HCT116 (cell line): Measurements from ENCODE around the gene TXLNG. TPM values are rescaled to one million over a fixed set of nuclear protein-coding genes. Genes with fewer than 3 reads are reported as not detected.
A peak's percentile ranks its signal among the peaks of the same experiment; 100 is the strongest.

Experiments
- ATAC-seq: fragments of 200-7000 bp; cut with Tn5 transposase; 2 replicates; pipeline ENCODE4 v1.9.1; 2020; ENCODE audit warnings: mild to moderate bottlenecking, moderate library complexity
- BruUV-seq: library from RNA; stranded (reverse); fragments of 400-500 nt; replicated peaks from 2 replicates; lab custom pipeline; 2021; lab: Mats Ljungman, UMichigan
- CTCF ChIA-PET: fragments of 300-600 bp; sonication (Branson Sonifier 250); formaldehyde crosslinking; loops from one replicate; lab custom pipeline; 2021; ENCODE audit warnings: antibody characterized with exemption; lab: Charles Lee
- POLR2A ChIA-PET: fragments of 300-600, 350-600 bp; sonication (Branson Sonifier 250); formaldehyde crosslinking; loops from one replicate; lab custom pipeline; 2021; ENCODE audit warnings: antibody characterized with exemption; lab: Charles Lee
- RAD21 ChIA-PET, 2 experiments: fragments of 300-600 bp; sonication (Branson Sonifier 250); formaldehyde crosslinking; loops; one replicate each; lab custom pipeline; 2023; ENCODE audit warnings: low total read pairs in 2 of 2; ENCODE audit not compliant: uncharacterized antibody in 2 of 2, unreplicated experiment in 2 of 2, low non-redundant PET in 1 of 2; lab: Charles Lee
- DNase-seq: peaks from one replicate; pipeline ENCODE4 v3.0.0-alpha.2; 2010; ENCODE audit warnings: low read depth, low spot score
- H2AFZ ChIP-seq: fragments of 200-600 bp; shearing (Covaris generic), sonication (generic); 2 replicates; pipeline ENCODE4 v1.6.1; 2017; ENCODE audit warnings: low read depth, mixed run types, mixed read lengths, antibody characterized with exemption, low read length; ENCODE audit not compliant: poor library complexity, severe bottlenecking
- H3K27ac ChIP-seq: 2 replicates; pipeline ENCODE4 v1.5.1; 2012; ENCODE audit warnings: low read depth, low read length
- H3K27me3 ChIP-seq: fragments of 200-600 bp; sonication (generic); 2 replicates; pipeline ENCODE4 v1.6.1; 2016; ENCODE audit warnings: mixed run types, low read length, mixed read lengths; ENCODE audit not compliant: insufficient read depth
- H3K36me3 ChIP-seq, 2 experiments: fragments of 200-500 bp in 1 of 2; fragments of 200-600 bp in 1 of 2; sonication (Bioruptor generic) in 1 of 2; sonication (generic) in 1 of 2; 2 replicates each; pipeline versions ENCODE4 v1.5.1 to v1.6.1; 2014 to 2016; ENCODE audit warnings: low read length in 2 of 2, inconsistent platforms in 1 of 2, mixed read lengths in 1 of 2, mixed run types in 1 of 2; ENCODE audit not compliant: insufficient read depth in 2 of 2, control insufficient read depth in 1 of 2
- H3K4me1 ChIP-seq, 2 experiments: fragments of 200-600 bp in 1 of 2; sonication (generic) in 1 of 2; 2 replicates each; pipeline versions ENCODE4 v1.5.1 to v1.6.1; 2012 to 2017; ENCODE audit warnings: low read length in 2 of 2, inconsistent platforms in 1 of 2, mild to moderate bottlenecking in 1 of 2, mixed read lengths in 1 of 2, mixed run types in 1 of 2, moderate library complexity in 1 of 2; ENCODE audit not compliant: insufficient read depth in 2 of 2, control insufficient read depth in 1 of 2
- H3K4me2 ChIP-seq: fragments of 200-600 bp; sonication (generic); 2 replicates; pipeline ENCODE4 v1.6.1; 2017; ENCODE audit warnings: mixed run types, low read length, mixed read lengths
- H3K4me3 ChIP-seq, 2 experiments: fragments of 200-600 bp in 1 of 2; sonication (generic) in 1 of 2; replicated peaks in 1 of 2; 2 replicates each; pipeline ENCODE4 v1.5.1; 2011 to 2016; ENCODE audit warnings: low read length in 2 of 2, control low read depth in 1 of 2, low read depth in 1 of 2, mild to moderate bottlenecking in 1 of 2, mixed read lengths in 1 of 2, mixed run types in 1 of 2
- H3K79me2 ChIP-seq: fragments of 200-600 bp; sonication (generic); 2 replicates; pipeline ENCODE4 v1.6.1; 2017; ENCODE audit warnings: mild to moderate bottlenecking, mixed run types, low read length, moderate library complexity, mixed read lengths; ENCODE audit not compliant: insufficient read depth
- H3K9ac ChIP-seq: fragments of 200-600 bp; sonication (generic); 2 replicates; pipeline ENCODE4 v1.6.1; 2016; ENCODE audit warnings: low read length, mixed read lengths
- H3K9me2 ChIP-seq: fragments of 200-600 bp; sonication (generic), shearing (Covaris generic); 2 replicates; pipeline ENCODE4 v1.6.1; 2017; ENCODE audit warnings: mixed run types, mild to moderate bottlenecking, moderate library complexity; ENCODE audit not compliant: insufficient read depth
- H3K9me3 ChIP-seq, 2 experiments: fragments of 200-500 bp in 1 of 2; fragments of 200-600 bp in 1 of 2; sonication (Bioruptor generic) in 1 of 2; sonication (generic) in 1 of 2; 2 replicates each; pipeline ENCODE4 v1.6.1; 2014 to 2017; ENCODE audit warnings: low read length in 2 of 2, mixed read lengths in 2 of 2, inconsistent platforms in 1 of 2, low read depth in 1 of 2, mild to moderate bottlenecking in 1 of 2, mixed run types in 1 of 2, moderate library complexity in 1 of 2; ENCODE audit not compliant: control insufficient read depth in 1 of 2, insufficient read depth in 1 of 2
- H4K20me1 ChIP-seq: fragments of 200-600 bp; sonication (generic), shearing (Covaris generic); 2 replicates; pipeline ENCODE4 v1.6.1; 2017; ENCODE audit warnings: mixed run types, mild to moderate bottlenecking, moderate library complexity; ENCODE audit not compliant: insufficient read depth
- CBX3 ChIP-seq: IDR thresholded peaks from 2 replicates; pipeline ENCODE4 v1.6.1; 2012; ENCODE audit warnings: low read depth
- ELF1 ChIP-seq: IDR thresholded peaks from 2 replicates; pipeline ENCODE4 v1.6.1; 2012; ENCODE audit warnings: low read depth, borderline replicate concordance
- EZH2 ChIP-seq: fragments of 200-600 bp; sonication (generic); IDR thresholded peaks from 2 replicates; pipeline ENCODE4 v1.6.1; 2017; ENCODE audit warnings: antibody characterized with exemption, mixed run types
- JUND ChIP-seq: IDR thresholded peaks from 2 replicates; pipeline ENCODE4 v1.6.1; 2012
- SRF ChIP-seq: IDR thresholded peaks from 2 replicates; pipeline ENCODE4 v1.6.1; 2012; ENCODE audit warnings: low read depth
- intact Hi-C: fragments of 100-400 bp; cut with micrococcal nuclease; formaldehyde crosslinking; loops from 2 replicates; pipeline ENCODE4 v1.10.0; 2022
- total RNA-seq: library from RNA; stranded (reverse); gene quantifications from one replicate; pipeline ENCODE4 v1.2.1, GENCODE V29; 2021; ENCODE audit not compliant: unreplicated experiment
- TF ChIP-seq, protein P1 (sequence below): IDR thresholded peaks from 2 replicates; pipeline ENCODE4 v1.6.1; 2012
- TF ChIP-seq, protein P2 (sequence below): IDR thresholded peaks from 2 replicates; pipeline ENCODE4 v1.6.1; 2012

TXLNG gene
- total RNA-seq, 1 experiment from 2014 or later, result 22.9 TPM

DNA sequence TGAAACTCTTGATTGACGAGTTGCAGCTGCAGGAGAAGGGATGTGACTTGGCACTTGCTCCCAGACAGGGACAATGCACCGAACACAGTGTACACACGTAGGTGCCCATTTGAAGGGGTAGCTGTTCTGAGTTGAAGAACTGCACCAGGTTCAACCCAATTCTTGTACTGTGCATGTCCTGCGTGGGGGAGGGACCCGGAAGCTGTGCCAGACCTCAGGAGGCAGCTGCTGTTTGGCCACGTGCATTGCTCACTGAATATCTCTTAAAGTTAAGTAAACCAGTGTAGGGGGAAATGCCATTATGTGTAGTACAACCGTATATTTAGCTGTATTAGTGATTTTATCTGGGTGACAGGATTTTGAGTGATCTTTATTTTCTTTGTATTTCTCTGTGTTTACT, 95.9 kb downstream of the TXLNG start:
- Histone ChIP-seq H3K27ac (0 out of 2 replicates have a peak overlapping the region, but pooled peaks have one; percentile 10), H3K9me2 (no peaks in the 10 kb centered on the region), H3K4me2 (peak overlapping the region; percentile 83), H3K9ac (peak overlapping the region; percentile 63), H3K36me3 (no peaks in the 10 kb centered on the region), H3K9me3 (no peaks in the 10 kb centered on the region), H3K4me1 (peaks cover 3 to 9% of the 10 kb centered on the region in 2 experiments; a peak in 3 of 4 replicates), H3K4me3 (peak overlapping the region; percentile 41 to 58), H4K20me1 (no peaks in the 10 kb centered on the region), H3K79me2 (no peaks in the 10 kb centered on the region), H2AFZ (peak overlapping the region; percentile 78), H3K27me3 (no peaks in the 10 kb centered on the region)
- ATAC-seq, result peak; percentile 52
- CTCF ChIA-PET, result interaction anchor here (0.7 to 5.5 kb wide), 9 partner anchors 8 to 201 kb away, joined by 3 to 88 read pairs (median 6); partner anchors contain the start of gene RBBP7
- POLR2A ChIA-PET, result interaction anchor here (0.6 to 2.0 kb wide), 4 partner anchors 8 to 179 kb away, joined by 3 to 11 read pairs (median 5); no protein-coding TSS in a partner anchor
- BruUV-seq, result no TSS peak
- TF ChIP-seq SRF, result no peak
- TF ChIP-seq CBX3, result no peak
- TF ChIP-seq EZH2, result no peak
- TF ChIP-seq, protein P1, sequence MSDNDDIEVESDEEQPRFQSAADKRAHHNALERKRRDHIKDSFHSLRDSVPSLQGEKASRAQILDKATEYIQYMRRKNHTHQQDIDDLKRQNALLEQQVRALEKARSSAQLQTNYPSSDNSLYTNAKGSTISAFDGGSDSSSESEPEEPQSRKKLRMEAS, result peak; percentile 67
- no peak for TF ChIP-seq JUND
- TF ChIP-seq, protein P2, sequence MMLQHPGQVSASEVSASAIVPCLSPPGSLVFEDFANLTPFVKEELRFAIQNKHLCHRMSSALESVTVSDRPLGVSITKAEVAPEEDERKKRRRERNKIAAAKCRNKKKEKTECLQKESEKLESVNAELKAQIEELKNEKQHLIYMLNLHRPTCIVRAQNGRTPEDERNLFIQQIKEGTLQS, result no peak
- peak; percentile 14; the same call in 1 of the 2 replicates for TF ChIP-seq ELF1
- RAD21 ChIA-PET, result interaction anchor here (0.9 to 2.3 kb wide), 3 partner anchors 65 to 164 kb away, joined by 3 to 13 read pairs (median 8); partner anchors contain the start of gene REPS2 (in 1 of the 2)
- DNase-seq, result no peak
- intact Hi-C loops, result no loop called here
